ENCODE measurements around the gene FCF1. TPM values are rescaled to one million over a fixed set of nuclear protein-coding genes. Genes with fewer than 3 reads are reported as not detected.
A peak's percentile ranks its signal among the peaks of the same experiment; 100 is the strongest.

Gene FCF1
- total and polyA plus RNA-seq, 9 of the 15 experiments (the other 6 are each of a cell fraction or from before 2014, with no cell fraction given) = 6.8 to 91.9 (median 40.0) TPM

DNA sequence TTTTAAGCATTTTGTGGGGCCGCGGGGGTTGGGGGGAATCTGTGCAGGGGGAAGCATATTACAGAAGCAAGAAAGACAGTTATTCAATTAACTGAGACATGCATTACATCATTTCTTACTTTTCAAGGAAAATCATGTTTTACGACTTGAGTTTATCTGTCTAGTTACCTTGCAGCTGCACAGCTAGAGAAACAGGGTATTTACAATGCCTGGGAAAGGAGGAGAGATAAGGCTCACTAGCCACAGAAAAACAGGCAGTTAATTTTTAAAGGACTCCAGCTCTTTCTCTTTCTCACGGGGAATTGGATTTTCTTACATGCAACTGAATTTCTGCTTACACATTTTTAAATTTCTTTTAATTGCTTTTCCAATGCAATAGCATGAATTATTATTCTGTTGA is 22.2 kb downstream of the FCF1 start (continued):
- TF ChIP-seq, protein P1, sequence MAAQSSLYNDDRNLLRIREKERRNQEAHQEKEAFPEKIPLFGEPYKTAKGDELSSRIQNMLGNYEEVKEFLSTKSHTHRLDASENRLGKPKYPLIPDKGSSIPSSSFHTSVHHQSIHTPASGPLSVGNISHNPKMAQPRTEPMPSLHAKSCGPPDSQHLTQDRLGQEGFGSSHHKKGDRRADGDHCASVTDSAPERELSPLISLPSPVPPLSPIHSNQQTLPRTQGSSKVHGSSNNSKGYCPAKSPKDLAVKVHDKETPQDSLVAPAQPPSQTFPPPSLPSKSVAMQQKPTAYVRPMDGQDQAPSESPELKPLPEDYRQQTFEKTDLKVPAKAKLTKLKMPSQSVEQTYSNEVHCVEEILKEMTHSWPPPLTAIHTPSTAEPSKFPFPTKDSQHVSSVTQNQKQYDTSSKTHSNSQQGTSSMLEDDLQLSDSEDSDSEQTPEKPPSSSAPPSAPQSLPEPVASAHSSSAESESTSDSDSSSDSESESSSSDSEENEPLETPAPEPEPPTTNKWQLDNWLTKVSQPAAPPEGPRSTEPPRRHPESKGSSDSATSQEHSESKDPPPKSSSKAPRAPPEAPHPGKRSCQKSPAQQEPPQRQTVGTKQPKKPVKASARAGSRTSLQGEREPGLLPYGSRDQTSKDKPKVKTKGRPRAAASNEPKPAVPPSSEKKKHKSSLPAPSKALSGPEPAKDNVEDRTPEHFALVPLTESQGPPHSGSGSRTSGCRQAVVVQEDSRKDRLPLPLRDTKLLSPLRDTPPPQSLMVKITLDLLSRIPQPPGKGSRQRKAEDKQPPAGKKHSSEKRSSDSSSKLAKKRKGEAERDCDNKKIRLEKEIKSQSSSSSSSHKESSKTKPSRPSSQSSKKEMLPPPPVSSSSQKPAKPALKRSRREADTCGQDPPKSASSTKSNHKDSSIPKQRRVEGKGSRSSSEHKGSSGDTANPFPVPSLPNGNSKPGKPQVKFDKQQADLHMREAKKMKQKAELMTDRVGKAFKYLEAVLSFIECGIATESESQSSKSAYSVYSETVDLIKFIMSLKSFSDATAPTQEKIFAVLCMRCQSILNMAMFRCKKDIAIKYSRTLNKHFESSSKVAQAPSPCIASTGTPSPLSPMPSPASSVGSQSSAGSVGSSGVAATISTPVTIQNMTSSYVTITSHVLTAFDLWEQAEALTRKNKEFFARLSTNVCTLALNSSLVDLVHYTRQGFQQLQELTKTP (IDR thresholded peaks at IDR 0.05; ENCODE audit: low read depth in 1 of 2, partially characterized antibody in 2 of 2) = peak in 1 of 2 experiments; percentile 38
- TF ChIP-seq FOXM1 (IDR thresholded peaks at IDR 0.05; ENCODE audit: low read depth) = peak; percentile 89
- TF ChIP-seq FOXM1 (CRISPR knock-in tag; IDR thresholded peaks at IDR 0.05; ENCODE audit: low read depth) = no peak
- no peak for TF ChIP-seq CREBBP (IDR thresholded peaks at IDR 0.05; ENCODE audit: low read depth, low read length)
- TF ChIP-seq STAT5A (IDR thresholded peaks at IDR 0.05; ENCODE audit: borderline replicate concordance, low read length) = peak; percentile 90
- TF ChIP-seq HDGF (IDR thresholded peaks at IDR 0.05) = no peak
- TF ChIP-seq SMARCC2 (IDR thresholded peaks at IDR 0.05; ENCODE audit: low read depth) = 0 out of 2 replicates have a peak, but pooled peaks have one; percentile 46
- TF ChIP-seq, protein P2, sequence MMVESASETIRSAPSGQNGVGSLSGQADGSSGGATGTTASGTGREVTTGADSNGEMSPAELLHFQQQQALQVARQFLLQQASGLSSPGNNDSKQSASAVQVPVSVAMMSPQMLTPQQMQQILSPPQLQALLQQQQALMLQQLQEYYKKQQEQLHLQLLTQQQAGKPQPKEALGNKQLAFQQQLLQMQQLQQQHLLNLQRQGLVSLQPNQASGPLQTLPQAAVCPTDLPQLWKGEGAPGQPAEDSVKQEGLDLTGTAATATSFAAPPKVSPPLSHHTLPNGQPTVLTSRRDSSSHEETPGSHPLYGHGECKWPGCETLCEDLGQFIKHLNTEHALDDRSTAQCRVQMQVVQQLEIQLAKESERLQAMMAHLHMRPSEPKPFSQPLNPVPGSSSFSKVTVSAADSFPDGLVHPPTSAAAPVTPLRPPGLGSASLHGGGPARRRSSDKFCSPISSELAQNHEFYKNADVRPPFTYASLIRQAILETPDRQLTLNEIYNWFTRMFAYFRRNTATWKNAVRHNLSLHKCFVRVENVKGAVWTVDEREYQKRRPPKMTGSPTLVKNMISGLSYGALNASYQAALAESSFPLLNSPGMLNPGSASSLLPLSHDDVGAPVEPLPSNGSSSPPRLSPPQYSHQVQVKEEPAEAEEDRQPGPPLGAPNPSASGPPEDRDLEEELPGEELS (CRISPR knock-in tag; IDR thresholded peaks at IDR 0.05; ENCODE audit: borderline replicate concordance) = no peak
- TF ChIP-seq, protein P3, sequence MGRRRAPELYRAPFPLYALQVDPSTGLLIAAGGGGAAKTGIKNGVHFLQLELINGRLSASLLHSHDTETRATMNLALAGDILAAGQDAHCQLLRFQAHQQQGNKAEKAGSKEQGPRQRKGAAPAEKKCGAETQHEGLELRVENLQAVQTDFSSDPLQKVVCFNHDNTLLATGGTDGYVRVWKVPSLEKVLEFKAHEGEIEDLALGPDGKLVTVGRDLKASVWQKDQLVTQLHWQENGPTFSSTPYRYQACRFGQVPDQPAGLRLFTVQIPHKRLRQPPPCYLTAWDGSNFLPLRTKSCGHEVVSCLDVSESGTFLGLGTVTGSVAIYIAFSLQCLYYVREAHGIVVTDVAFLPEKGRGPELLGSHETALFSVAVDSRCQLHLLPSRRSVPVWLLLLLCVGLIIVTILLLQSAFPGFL (CRISPR knock-in tag; IDR thresholded peaks at IDR 0.05) = no peak
- TF ChIP-seq, protein P4, sequence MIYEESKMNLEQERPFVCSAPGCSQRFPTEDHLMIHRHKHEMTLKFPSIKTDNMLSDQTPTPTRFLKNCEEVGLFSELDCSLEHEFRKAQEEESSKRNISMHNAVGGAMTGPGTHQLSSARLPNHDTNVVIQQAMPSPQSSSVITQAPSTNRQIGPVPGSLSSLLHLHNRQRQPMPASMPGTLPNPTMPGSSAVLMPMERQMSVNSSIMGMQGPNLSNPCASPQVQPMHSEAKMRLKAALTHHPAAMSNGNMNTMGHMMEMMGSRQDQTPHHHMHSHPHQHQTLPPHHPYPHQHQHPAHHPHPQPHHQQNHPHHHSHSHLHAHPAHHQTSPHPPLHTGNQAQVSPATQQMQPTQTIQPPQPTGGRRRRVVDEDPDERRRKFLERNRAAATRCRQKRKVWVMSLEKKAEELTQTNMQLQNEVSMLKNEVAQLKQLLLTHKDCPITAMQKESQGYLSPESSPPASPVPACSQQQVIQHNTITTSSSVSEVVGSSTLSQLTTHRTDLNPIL (CRISPR knock-in tag; IDR thresholded peaks at IDR 0.05) = no peak
- no peak; the same call in 1 of the 2 replicates for TF ChIP-seq ESRRA (IDR thresholded peaks at IDR 0.05; ENCODE audit: borderline replicate concordance, low read depth)
- TF ChIP-seq ZNF589 (CRISPR knock-in tag; IDR thresholded peaks at IDR 0.05; ENCODE audit: low read depth) = no peak
- peak; percentile 40; the same call in 1 of the 2 replicates for TF ChIP-seq NCOA1 (IDR thresholded peaks at IDR 0.05; ENCODE audit: low read depth)
- no peak for TF ChIP-seq U2AF2 (optimal IDR thresholded peaks at IDR 0.05; ENCODE audit: low read depth, low read length)
- TF ChIP-seq HDAC8 (tag; IDR thresholded peaks at IDR 0.05) = no peak
- no peak for TF ChIP-seq SETDB1 (IDR thresholded peaks at IDR 0.05; ENCODE audit: low read length)
- TF ChIP-seq ZNF584 (CRISPR knock-in tag; IDR thresholded peaks at IDR 0.05; ENCODE audit: low read depth) = no peak
- no peak for TF ChIP-seq ZNF76 (CRISPR knock-in tag; IDR thresholded peaks at IDR 0.05; ENCODE audit: borderline replicate concordance)
- TF ChIP-seq ARNT (IDR thresholded peaks at IDR 0.05) = 0 out of 4 replicates have a peak, but pooled peaks of 1 of the 2 experiments have one; percentile 55
- TF ChIP-seq FOS (IDR thresholded peaks at IDR 0.05; ENCODE audit: extremely low read depth, insufficient read length) = no peak
- TF ChIP-seq ZNF143 (CRISPR knock-in tag; IDR thresholded peaks at IDR 0.05) = no peak
- TF ChIP-seq PPARD (CRISPR knock-in tag; IDR thresholded peaks at IDR 0.05) = no peak
